C4-2B (cell line): ENCODE results near the gene CDH12.
"Not testable (repeated sequence)": the region's sequence is repeated elsewhere in the genome, so short reads cannot be mapped to it uniquely, and the experiment has no call there.

Experiments
- H3K27ac ChIP-seq: fragments of 450-650 bp; 2 replicates; pipeline ENCODE4 v1.5.1; 2017
- CTCF ChIP-seq: fragments of 450-650 bp; conservative IDR thresholded peaks from 2 replicates; pipeline ENCODE4 v1.5.1; 2017; ENCODE audit warnings: mild to moderate bottlenecking
- ZFX ChIP-seq: fragments of 450-650 bp; IDR thresholded peaks from 2 replicates; pipeline ENCODE4 v1.6.1; 2017

Gene CDH12

GRCh38 chr5:22611327-22611726 is 241.8 kb downstream of the CDH12 start:
- H3K27ac ChIP-seq = no peak overlapping the region
- no peak for TF ChIP-seq ZFX
- TF ChIP-seq CTCF = no peak

DNA sequence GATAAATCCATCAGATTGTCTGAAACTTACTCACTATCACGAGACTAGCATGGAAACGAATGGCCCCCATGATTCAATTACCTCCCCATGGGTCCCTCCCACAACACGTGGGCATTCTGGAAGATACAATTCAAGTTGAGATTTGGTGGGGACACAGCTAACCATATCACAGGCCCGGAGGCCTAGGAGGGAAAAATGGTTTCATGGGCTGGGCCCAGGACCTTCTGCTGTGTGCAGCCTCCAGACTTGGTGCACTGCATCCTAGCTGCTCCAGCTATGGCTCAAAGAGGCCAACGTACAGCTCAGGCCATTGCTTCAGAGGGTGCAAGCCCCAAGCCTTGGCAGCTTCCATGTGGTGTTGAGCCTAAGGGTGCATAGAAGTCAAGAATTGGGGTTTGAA is 245.6 kb downstream of the CDH12 start:
- H3K27ac ChIP-seq = not testable (repeated sequence)

- no peak overlapping the region for H3K27ac ChIP-seq
- TF ChIP-seq ZFX (no peak), CTCF (no peak)
These were observed 247.7 kb downstream of the CDH12 start for GRCh38 chr5:22605473-22605872.

- no peak for TF ChIP-seq ZFX
- TF ChIP-seq CTCF = no peak
These were observed 248.4 kb downstream of the CDH12 start for GRCh38 chr5:22604711-22605110.

GRCh38 chr5:22598796-22599195 is 254.3 kb downstream of the CDH12 start:
- TF ChIP-seq CTCF (no peak), ZFX (no peak)

More at GRCh38 chr5:22604711-22605110, 248.4 kb downstream of the CDH12 start:
- H3K27ac ChIP-seq = no peak overlapping the region

GRCh38 chr5:22596404-22596970 is 256.7 kb downstream of the CDH12 start:
- no peak overlapping the region for H3K27ac ChIP-seq
- TF ChIP-seq CTCF = no peak
- TF ChIP-seq ZFX = no peak

More at GRCh38 chr5:22598796-22599195, 254.3 kb downstream of the CDH12 start:
- no peak overlapping the region for H3K27ac ChIP-seq

DNA sequence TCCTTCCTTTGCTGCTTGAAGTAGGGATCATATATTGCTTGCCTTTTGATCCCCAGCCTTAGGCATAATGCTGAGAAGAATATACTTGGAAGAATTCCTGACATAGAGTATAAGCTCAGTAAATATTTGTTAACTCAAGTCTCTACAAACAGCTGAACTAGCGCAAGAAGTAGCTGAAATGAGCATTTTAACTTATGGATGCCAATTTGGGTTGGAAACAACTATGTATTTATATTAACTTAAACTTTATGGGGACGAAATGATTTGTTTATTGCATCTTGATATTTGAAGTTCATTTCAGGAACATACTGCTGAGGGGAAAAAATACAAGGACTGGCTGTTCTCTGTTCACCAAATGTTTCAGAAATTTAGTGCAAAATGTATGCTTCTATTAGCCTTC is 258.7 kb downstream of the CDH12 start:
- H3K27ac ChIP-seq = no peak overlapping the region
- TF ChIP-seq CTCF (no peak), ZFX (no peak)

DNA sequence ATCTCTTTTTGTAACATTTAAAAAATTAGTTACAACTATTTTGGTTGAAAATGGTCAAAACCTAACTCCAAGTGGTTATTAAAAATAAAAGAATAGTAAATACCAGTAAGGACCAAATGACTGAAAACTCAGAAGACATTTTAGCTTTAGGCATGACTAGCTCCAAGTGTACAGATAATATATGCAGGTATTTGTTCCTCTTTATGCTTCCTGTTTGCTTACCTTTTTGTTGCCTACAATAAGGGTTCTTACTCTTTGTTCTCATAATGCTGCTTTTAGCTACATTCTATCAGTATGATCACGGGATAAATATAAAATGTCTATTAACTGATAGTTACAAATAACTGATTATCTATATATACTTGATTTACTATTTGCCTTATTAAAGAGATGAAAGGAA is 259.6 kb downstream of the CDH12 start:
- no peak overlapping the region for H3K27ac ChIP-seq
- TF ChIP-seq ZFX (no peak), CTCF (no peak)
